K562 (cell line): ENCODE measurements around the gene SEMA6D.

Experiments
- CREB1 ChIP-seq, 2 experiments: sonication (generic) in 1 of 2; formaldehyde crosslinking in 1 of 2; IDR thresholded peaks; 2 replicates each; pipeline versions ENCODE4 v1.6.1 to v1.8.0; 2012 to 2022; ENCODE audit warnings: inconsistent platforms in 1 of 2, mild to moderate bottlenecking in 1 of 2, missing genetic modification reagents in 1 of 2, moderate library complexity in 1 of 2
- USF2 ChIP-seq: sonication (generic); formaldehyde crosslinking; IDR thresholded peaks from 2 replicates; pipeline ENCODE4 v1.5.0; 2020; ENCODE audit warnings: missing genetic modification reagents
- ZHX1 ChIP-seq: fragments of 150-350 bp; conservative IDR thresholded peaks from 2 replicates; pipeline ENCODE4 v1.6.1; 2014; ENCODE audit warnings: low read length

GRCh38 chr15:47792231-47792630 is 74.9 kb downstream of the SEMA6D start:
- no peak for TF ChIP-seq CREB1 (IDR thresholded peaks at IDR 0.05)
- TF ChIP-seq CREB1 (CRISPR knock-in tag; IDR thresholded peaks at IDR 0.05) = no peak
- no peak for TF ChIP-seq USF2
- no peak for TF ChIP-seq ZHX1
